Measurements from ENCODE around the gene NUP210L.

NUP210L gene

DNA sequence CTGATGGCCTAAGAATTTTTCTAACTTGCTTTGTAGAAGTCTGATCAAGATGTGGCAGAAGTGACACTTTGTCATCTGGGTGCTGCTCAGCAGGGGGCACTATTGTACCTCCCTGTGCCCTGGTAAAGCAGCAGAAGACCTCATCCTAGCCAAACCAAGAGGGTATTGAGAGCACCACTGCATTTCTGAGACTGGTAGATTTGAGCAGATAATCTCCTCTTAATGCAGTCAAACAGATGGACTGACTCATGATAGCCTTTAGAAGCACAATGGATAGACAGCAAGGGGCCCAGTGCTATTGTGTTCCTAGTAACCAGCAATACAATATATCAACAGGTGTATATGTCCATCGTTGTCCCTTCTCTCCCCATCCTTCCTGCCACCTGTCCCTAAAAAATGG lies 31.3 kb upstream of the NUP210L start:
- H2AFZ ChIP-seq (ENCODE audit: low read depth, low read length): no peak overlapping the region
- H3K36me3 ChIP-seq (ENCODE audit: control insufficient read depth in 1 of 2, insufficient read depth in 2 of 2, low read depth in 1 of 2, low read length in 2 of 2): no peaks in the 10 kb centered on the region
- no peak overlapping the region for H2BK120ac ChIP-seq (ENCODE audit: low read depth, low read length)
- H2AK5ac ChIP-seq (ENCODE audit: low read length, severe bottlenecking): no peak overlapping the region
- 59% methylated on average over 1 of the region's 1 CpG for WGBS
- H2BK12ac ChIP-seq (ENCODE audit: low read length in 2 of 2): no peak overlapping the region
- H3K9ac ChIP-seq (ENCODE audit: low read length): no peak overlapping the region
- H3K4me3 ChIP-seq (ENCODE audit: insufficient read depth in 1 of 2, low read depth in 1 of 2, low read length in 2 of 2): no peak overlapping the region
- H3K4ac ChIP-seq (ENCODE audit: low read depth in 1 of 2, low read length in 2 of 2): no peak overlapping the region
- peak; percentile 37 for DNase-seq
- H3K4me1 ChIP-seq (ENCODE audit: control insufficient read depth, insufficient read depth, low read depth, low read length): peaks cover 2% of the 10 kb centered on the region
- H3K18ac ChIP-seq (ENCODE audit: low read depth in 1 of 2, low read length in 2 of 2): no peak overlapping the region
- H2BK15ac ChIP-seq (ENCODE audit: low read depth, poor library complexity, severe bottlenecking): peak overlapping the region; percentile 80
- no peak overlapping the region for H3K14ac ChIP-seq (ENCODE audit: low read length in 2 of 2)
- H4K8ac ChIP-seq (ENCODE audit: low read length): no peak overlapping the region
- no peaks in the 10 kb centered on the region for H3K9me3 ChIP-seq (ENCODE audit: control insufficient read depth, low read length)
- H3K23ac ChIP-seq (ENCODE audit: low read length in 2 of 2): no peak overlapping the region
- H3K27me3 ChIP-seq (ENCODE audit: control insufficient read depth in 1 of 2, insufficient read depth in 1 of 2, low read length in 2 of 2): peaks cover 3 to 11% of the 10 kb centered on the region in 2 experiments
- no peak overlapping the region for H2BK5ac ChIP-seq (ENCODE audit: low read depth, low read length, poor library complexity, severe bottlenecking)
- H3K4me2 ChIP-seq (ENCODE audit: low read length, poor library complexity, severe bottlenecking): no peak overlapping the region
- no peak overlapping the region for H4K91ac ChIP-seq (ENCODE audit: low read length)
- no peaks in the 10 kb centered on the region for H3K79me1 ChIP-seq (replicated peaks; ENCODE audit: low read length, poor library complexity, severe bottlenecking)
- H3K27ac ChIP-seq (ENCODE audit: low read length, poor library complexity, severe bottlenecking): no peak overlapping the region

DNA sequence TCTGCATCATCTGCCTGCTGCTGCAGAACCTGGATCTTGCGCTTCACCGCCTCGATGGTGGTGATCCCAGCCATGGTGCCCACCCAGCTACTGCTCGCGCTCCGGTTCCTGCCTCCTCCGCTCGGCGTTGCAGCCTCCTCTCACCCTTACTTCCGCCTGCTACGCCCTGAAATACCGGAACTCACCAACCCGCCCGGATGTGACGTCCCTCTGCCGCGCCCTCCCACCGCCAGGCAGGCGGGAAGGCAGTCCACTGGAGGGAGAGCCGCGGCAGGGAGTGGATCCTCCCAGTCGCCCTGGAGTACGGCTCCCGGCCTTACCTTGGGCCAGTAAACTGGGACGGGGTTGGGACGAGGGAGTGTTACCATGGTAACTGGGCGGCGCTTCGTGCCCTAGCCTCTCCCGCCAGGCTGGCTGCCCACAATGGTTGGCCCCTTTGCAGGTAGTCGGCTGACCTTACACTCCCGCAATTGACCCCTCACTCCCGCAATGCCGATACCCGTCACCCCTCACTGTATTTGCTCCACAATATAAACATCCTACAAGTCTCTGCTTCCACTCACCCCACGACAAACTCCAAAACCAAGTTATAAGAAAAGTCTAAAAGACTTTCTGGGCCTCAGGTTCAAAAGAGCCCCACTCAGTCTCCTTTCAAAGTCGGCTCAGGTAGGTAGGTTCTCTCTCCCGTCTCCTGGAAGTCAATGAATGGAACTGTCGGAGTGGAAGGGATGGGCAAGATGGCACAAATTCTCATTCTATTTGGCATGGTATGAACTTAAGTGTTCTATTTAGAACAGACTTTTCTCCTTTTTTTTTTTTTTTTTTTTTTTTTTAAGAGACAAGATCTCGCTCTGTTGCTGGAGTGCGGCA lies 28.4 kb upstream of the NUP210L start:
- Histone ChIP-seq H4K91ac (ENCODE audit: low read length) (peak overlapping the region; percentile 99), H3K79me1 (replicated peaks; ENCODE audit: low read length, poor library complexity, severe bottlenecking) (no peaks in the 10 kb centered on the region), H3K4ac (ENCODE audit: low read depth in 1 of 2, low read length in 2 of 2) (peak overlapping the region; percentile 89 to 95), H3K23ac (ENCODE audit: low read length in 2 of 2) (peak overlapping the region in 1 of 2 experiments; percentile 18), H3K9ac (ENCODE audit: low read length) (peak overlapping the region; percentile 93), H2BK15ac (ENCODE audit: low read depth, poor library complexity, severe bottlenecking) (no peak overlapping the region), H2BK5ac (ENCODE audit: low read depth, low read length, poor library complexity, severe bottlenecking) (no peak overlapping the region), H4K8ac (ENCODE audit: low read length) (peak overlapping the region; percentile 99), H2BK120ac (ENCODE audit: low read depth, low read length) (peak overlapping the region; percentile 64), H3K4me2 (ENCODE audit: low read length, poor library complexity, severe bottlenecking) (peak overlapping the region; percentile 88), H3K27me3 (ENCODE audit: control insufficient read depth in 1 of 2, insufficient read depth in 1 of 2, low read length in 2 of 2) (peaks cover 3 to 8% of the 10 kb centered on the region in 2 experiments), H2AFZ (ENCODE audit: low read depth, low read length) (peak overlapping the region; percentile 89), H3K36me3 (ENCODE audit: control insufficient read depth in 1 of 2, insufficient read depth in 2 of 2, low read depth in 1 of 2, low read length in 2 of 2) (peaks cover 11 to 13% of the 10 kb centered on the region in 2 experiments), H2AK5ac (ENCODE audit: low read length, severe bottlenecking) (no peak overlapping the region), H3K14ac (ENCODE audit: low read length in 2 of 2) (peak overlapping the region in 1 of 2 experiments; percentile 90), H3K4me1 (ENCODE audit: control insufficient read depth, insufficient read depth, low read depth, low read length) (peaks cover 14% of the 10 kb centered on the region), H3K27ac (ENCODE audit: low read length, poor library complexity, severe bottlenecking) (peak overlapping the region; percentile 75), H2BK12ac (ENCODE audit: low read length in 2 of 2) (no peak overlapping the region), H3K9me3 (ENCODE audit: control insufficient read depth, low read length) (no peaks in the 10 kb centered on the region), H3K4me3 (ENCODE audit: insufficient read depth in 1 of 2, low read depth in 1 of 2, low read length in 2 of 2) (peak overlapping the region; percentile 90 to 95), H3K18ac (ENCODE audit: low read depth in 1 of 2, low read length in 2 of 2) (peak overlapping the region; percentile 91 to 97)
- peak; percentile 96 for DNase-seq
- 5% methylated on average over 40 of the region's 41 CpGs for WGBS

DNA sequence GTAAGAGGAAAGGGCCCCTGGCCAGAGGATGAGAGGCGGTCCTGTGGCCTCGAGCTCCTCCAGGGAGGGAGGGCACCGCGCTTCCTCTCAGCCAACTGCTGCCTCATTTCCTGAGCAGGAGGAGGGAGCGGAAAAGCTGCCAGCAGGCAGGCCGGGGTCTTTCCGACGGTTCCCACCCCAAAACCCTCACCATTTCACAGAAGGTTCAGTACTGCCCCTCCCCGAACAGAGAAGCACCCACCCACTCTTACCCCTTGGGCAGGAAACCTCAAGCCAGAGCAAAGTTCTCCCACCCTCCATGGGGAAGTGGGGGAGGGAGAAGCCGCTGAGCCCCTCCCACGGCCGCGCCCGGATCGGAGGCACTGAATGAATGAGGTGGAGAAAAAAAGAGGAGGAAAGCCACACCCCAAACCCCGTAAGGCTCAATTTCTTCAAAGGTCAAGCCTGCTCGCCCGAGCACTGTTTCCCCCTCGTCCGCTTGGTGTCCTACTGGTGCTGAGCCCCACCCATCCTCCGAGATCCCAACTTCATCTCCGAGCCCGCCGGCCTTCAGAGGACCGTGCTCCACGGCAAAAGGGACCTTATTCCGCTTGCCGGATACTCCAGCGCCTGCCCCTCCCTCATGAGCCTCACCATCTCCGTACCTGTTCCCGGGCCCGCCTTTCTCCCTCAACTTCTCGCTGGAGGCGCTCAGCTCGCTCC lies 27.6 kb upstream of the NUP210L start:
- Histone ChIP-seq H3K4me3 (ENCODE audit: insufficient read depth in 1 of 2, low read depth in 1 of 2, low read length in 2 of 2) (peak overlapping the region; percentile 90 to 95), H3K18ac (ENCODE audit: low read depth in 1 of 2, low read length in 2 of 2) (peak overlapping the region; percentile 90 to 97), H4K91ac (ENCODE audit: low read length) (peak overlapping the region; percentile 99), H3K4me1 (ENCODE audit: control insufficient read depth, insufficient read depth, low read depth, low read length) (peaks cover 17% of the 10 kb centered on the region), H2AK5ac (ENCODE audit: low read length, severe bottlenecking) (peak overlapping the region; percentile 81), H3K27ac (ENCODE audit: low read length, poor library complexity, severe bottlenecking) (peak overlapping the region; percentile 64), H2BK120ac (ENCODE audit: low read depth, low read length) (peak overlapping the region; percentile 9), H3K4me2 (ENCODE audit: low read length, poor library complexity, severe bottlenecking) (peak overlapping the region; percentile 26), H2BK5ac (ENCODE audit: low read depth, low read length, poor library complexity, severe bottlenecking) (no peak overlapping the region), H3K23ac (ENCODE audit: low read length in 2 of 2) (no peak overlapping the region), H3K9ac (ENCODE audit: low read length) (peak overlapping the region; percentile 93), H2BK12ac (ENCODE audit: low read length in 2 of 2) (no peak overlapping the region), H3K9me3 (ENCODE audit: control insufficient read depth, low read length) (no peaks in the 10 kb centered on the region), H3K27me3 (ENCODE audit: control insufficient read depth in 1 of 2, insufficient read depth in 1 of 2, low read length in 2 of 2) (peaks cover under 1 to 8% of the 10 kb centered on the region in 2 experiments), H3K14ac (ENCODE audit: low read length in 2 of 2) (peak overlapping the region in 1 of 2 experiments; percentile 90), H3K36me3 (ENCODE audit: control insufficient read depth in 1 of 2, insufficient read depth in 2 of 2, low read depth in 1 of 2, low read length in 2 of 2) (peaks cover 11 to 13% of the 10 kb centered on the region in 2 experiments), H4K8ac (ENCODE audit: low read length) (peak overlapping the region; percentile 95), H3K4ac (ENCODE audit: low read depth in 1 of 2, low read length in 2 of 2) (peak overlapping the region; percentile 89 to 95), H2BK15ac (ENCODE audit: low read depth, poor library complexity, severe bottlenecking) (peak overlapping the region; percentile 74), H3K79me1 (replicated peaks; ENCODE audit: low read length, poor library complexity, severe bottlenecking) (no peaks in the 10 kb centered on the region), H2AFZ (ENCODE audit: low read depth, low read length) (no peak overlapping the region)
- WGBS: under 1% methylated on average over 22 of the region's 35 CpGs
- DNase-seq: peak; percentile 81

DNA sequence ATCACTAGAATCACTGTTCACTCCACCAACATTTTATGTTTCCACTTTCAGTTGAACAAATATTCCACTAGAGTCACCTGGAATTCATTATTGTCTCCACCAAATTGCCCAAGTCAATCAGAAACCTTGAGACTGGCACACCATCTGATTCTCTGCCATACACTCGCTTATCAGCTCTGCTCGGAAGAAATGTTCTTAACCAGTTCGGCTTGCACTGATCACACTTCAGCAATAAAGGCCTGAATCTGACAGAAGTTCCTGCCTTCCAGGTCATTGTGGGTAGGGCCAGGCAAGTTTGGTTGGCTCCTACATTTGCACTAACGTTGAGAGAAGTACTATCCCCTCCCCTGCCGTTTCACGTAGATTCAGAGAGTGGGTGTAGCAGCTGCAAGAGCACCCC lies 27.1 kb upstream of the NUP210L start:
- Histone ChIP-seq H3K18ac (ENCODE audit: low read depth in 1 of 2, low read length in 2 of 2) (peak overlapping the region in 1 of 2 experiments; percentile 62), H3K14ac (ENCODE audit: low read length in 2 of 2) (no peak overlapping the region), H3K4me3 (ENCODE audit: insufficient read depth in 1 of 2, low read depth in 1 of 2, low read length in 2 of 2) (peak overlapping the region; percentile 90 to 95), H3K36me3 (ENCODE audit: control insufficient read depth in 1 of 2, insufficient read depth in 2 of 2, low read depth in 1 of 2, low read length in 2 of 2) (peaks cover 11 to 13% of the 10 kb centered on the region in 2 experiments), H3K4me1 (ENCODE audit: control insufficient read depth, insufficient read depth, low read depth, low read length) (peaks cover 19% of the 10 kb centered on the region), H3K4me2 (ENCODE audit: low read length, poor library complexity, severe bottlenecking) (peak overlapping the region; percentile 26), H3K9ac (ENCODE audit: low read length) (peak overlapping the region; percentile 93), H3K9me3 (ENCODE audit: control insufficient read depth, low read length) (no peaks in the 10 kb centered on the region), H4K8ac (ENCODE audit: low read length) (no peak overlapping the region), H2AK5ac (ENCODE audit: low read length, severe bottlenecking) (no peak overlapping the region), H3K4ac (ENCODE audit: low read depth in 1 of 2, low read length in 2 of 2) (peak overlapping the region in 1 of 2 experiments; percentile 1), H2BK5ac (ENCODE audit: low read depth, low read length, poor library complexity, severe bottlenecking) (no peak overlapping the region), H2BK12ac (ENCODE audit: low read length in 2 of 2) (no peak overlapping the region), H3K27ac (ENCODE audit: low read length, poor library complexity, severe bottlenecking) (peak overlapping the region; percentile 64), H2BK15ac (ENCODE audit: low read depth, poor library complexity, severe bottlenecking) (no peak overlapping the region), H4K91ac (ENCODE audit: low read length) (no peak overlapping the region), H2AFZ (ENCODE audit: low read depth, low read length) (no peak overlapping the region), H2BK120ac (ENCODE audit: low read depth, low read length) (no peak overlapping the region), H3K27me3 (ENCODE audit: control insufficient read depth in 1 of 2, insufficient read depth in 1 of 2, low read length in 2 of 2) (peaks cover 0 to 7% of the 10 kb centered on the region in 2 experiments), H3K23ac (ENCODE audit: low read length in 2 of 2) (no peak overlapping the region), H3K79me1 (replicated peaks; ENCODE audit: low read length, poor library complexity, severe bottlenecking) (no peaks in the 10 kb centered on the region)
- no peak for DNase-seq
- WGBS: 3% methylated on average over 6 of the region's 6 CpGs

Measured in mesenchymal stem cell (in vitro differentiated cells and primary cell).